Neutrophil (primary cell): ENCODE results near the gene RMI2.

Source experiments
- H3K27ac ChIP-seq: fragments of 200-600 bp; sonication (generic); 2 replicates; pipeline ENCODE4 v1.5.1; 2016; ENCODE audit warnings: mild to moderate bottlenecking, moderate library complexity
- H3K27me3 ChIP-seq: fragments of 200-600 bp; sonication (generic); 2 replicates; pipeline ENCODE4 v1.6.0; 2016; ENCODE audit warnings: mild to moderate bottlenecking
- H3K36me3 ChIP-seq: fragments of 200-600 bp; sonication (generic); 2 replicates; pipeline ENCODE4 v1.5.1; 2017
- H3K4me1 ChIP-seq, 2 experiments: fragments of 200-600 bp in 1 of 2; sonication (generic) in 1 of 2; 1 replicate in 1 of 2; 2 replicates in 1 of 2; pipeline versions ENCODE4 v1.5.1 to v1.6.1; 2013 to 2016; ENCODE audit warnings: low read depth in 1 of 2, low read length in 1 of 2, mild to moderate bottlenecking in 1 of 2, moderate library complexity in 1 of 2; ENCODE audit not compliant: control insufficient read depth in 1 of 2, insufficient read depth in 1 of 2
- H3K4me3 ChIP-seq, 2 experiments: fragments of 200-600 bp in 1 of 2; sonication (generic) in 1 of 2; 1 replicate in 1 of 2; 2 replicates in 1 of 2; pipeline ENCODE4 v1.5.1; 2013 to 2016; ENCODE audit warnings: low read depth in 1 of 2, low read length in 1 of 2, mild to moderate bottlenecking in 1 of 2, moderate library complexity in 1 of 2
- H3K9me3 ChIP-seq: fragments of 200-600 bp; sonication (generic); 2 replicates; pipeline ENCODE4 v1.5.1; 2016
- CTCF ChIP-seq: fragments of 200-600 bp; sonication (generic); IDR thresholded peaks from 2 replicates; pipeline ENCODE4 v1.5.1; 2016; ENCODE audit warnings: antibody characterized with exemption

Gene RMI2

GRCh38 chr16:11380836-11381235 lies 35.6 kb downstream of the RMI2 start:
- H3K9me3 ChIP-seq = no peaks in the 10 kb centered on the region
- no peak for TF ChIP-seq CTCF

GRCh38 chr16:11383481-11384183 lies 38.4 kb downstream of the RMI2 start:
- TF ChIP-seq CTCF = no peak
- peaks cover 28% of the 10 kb centered on the region for H3K36me3 ChIP-seq
- peaks cover 0 to 4% of the 10 kb centered on the region in 2 experiments for H3K4me1 ChIP-seq
- no peaks in the 10 kb centered on the region for H3K9me3 ChIP-seq
- H3K27me3 ChIP-seq = peaks cover 9% of the 10 kb centered on the region
- no peak overlapping the region for H3K27ac ChIP-seq
- H3K4me3 ChIP-seq = no peak overlapping the region

More at GRCh38 chr16:11380836-11381235, 35.6 kb downstream of the RMI2 start:
- Histone ChIP-seq H3K4me3 (no peak overlapping the region), H3K27me3 (no peaks in the 10 kb centered on the region), H3K27ac (no peak overlapping the region), H3K4me1 (peaks cover 0 to 4% of the 10 kb centered on the region in 2 experiments), H3K36me3 (peaks cover 21% of the 10 kb centered on the region)

GRCh38 chr16:11384184-11384955 lies 39.1 kb downstream of the RMI2 start:
- Histone ChIP-seq H3K36me3 (peaks cover 28% of the 10 kb centered on the region), H3K4me1 (peaks cover 0 to 3% of the 10 kb centered on the region in 2 experiments), H3K27ac (no peak overlapping the region), H3K9me3 (no peaks in the 10 kb centered on the region), H3K4me3 (no peak overlapping the region), H3K27me3 (peaks cover 9% of the 10 kb centered on the region)
- TF ChIP-seq CTCF = no peak

GRCh38 chr16:11384956-11385586 lies 39.8 kb downstream of the RMI2 start:
- Histone ChIP-seq H3K36me3 (peaks cover 28% of the 10 kb centered on the region), H3K27me3 (peaks cover 9% of the 10 kb centered on the region), H3K4me3 (no peak overlapping the region), H3K27ac (no peak overlapping the region), H3K4me1 (no peaks in the 10 kb centered on the region), H3K9me3 (no peaks in the 10 kb centered on the region)
- TF ChIP-seq CTCF = no peak

- Histone ChIP-seq H3K9me3 (no peaks in the 10 kb centered on the region), H3K27ac (no peak overlapping the region), H3K27me3 (peaks cover 9% of the 10 kb centered on the region), H3K4me3 (no peak overlapping the region), H3K4me1 (no peaks in the 10 kb centered on the region), H3K36me3 (peaks cover 28% of the 10 kb centered on the region)
- TF ChIP-seq CTCF = no peak
Observed at GRCh38 chr16:11386054-11386680, 40.9 kb downstream of the RMI2 start.
